ENCODE data around the gene ANXA5.
"Not testable (repeated sequence)": the region's sequence is repeated elsewhere in the genome, so short reads cannot be mapped to it uniquely, and the experiment has no call there.

The ANXA5 gene

GRCh38 chr4:121696581-121697461 is at the start of gene ANXA5:
Gene ANXA5, minus strand, starts transcription at chr4:121696980. Its CDS starts 391 bp downstream, at chr4:121696589.
- DNase-seq (ENCODE audit: low read depth in 2 of 3, low spot score in 2 of 3), result peak; percentile 38 to 57 (median 54)

GRCh38 chr4:121742794-121743193 is 46.0 kb upstream of the ANXA5 start:
- DNase-seq (ENCODE audit: low read depth in 2 of 3, low spot score in 2 of 3), result no peak

GRCh38 chr4:121741751-121742150 is 45.0 kb upstream of the ANXA5 start:
- DNase-seq (ENCODE audit: low read depth in 2 of 3, low spot score in 2 of 3), result no peak

GRCh38 chr4:121740796-121741409 is 44.1 kb upstream of the ANXA5 start:
- no peak for DNase-seq (ENCODE audit: low read depth in 2 of 3, low spot score in 2 of 3)

GRCh38 chr4:121739575-121739974 is 42.8 kb upstream of the ANXA5 start:
- DNase-seq (ENCODE audit: low read depth in 2 of 3, low spot score in 2 of 3), result no peak

- DNase-seq (ENCODE audit: low read depth in 2 of 3, low spot score in 2 of 3), result no peak
These were observed 42.2 kb upstream of the ANXA5 start for GRCh38 chr4:121738780-121739535.

GRCh38 chr4:121737846-121738554 is 41.2 kb upstream of the ANXA5 start:
- no peak for DNase-seq (ENCODE audit: low read depth in 2 of 3, low spot score in 2 of 3)

GRCh38 chr4:121736735-121737351 is 40.1 kb upstream of the ANXA5 start:
- DNase-seq (ENCODE audit: low read depth in 2 of 3, low spot score in 2 of 3), result no peak

- no peak for DNase-seq (ENCODE audit: low read depth in 2 of 3, low spot score in 2 of 3)
These were observed 37.8 kb upstream of the ANXA5 start for GRCh38 chr4:121734571-121734970.

- DNase-seq (ENCODE audit: low read depth in 2 of 3, low spot score in 2 of 3), result no peak
These were observed 37.2 kb upstream of the ANXA5 start for GRCh38 chr4:121733942-121734341.

GRCh38 chr4:121729753-121730152 is 33.0 kb upstream of the ANXA5 start:
- DNase-seq (ENCODE audit: low read depth in 2 of 3, low spot score in 2 of 3), result not testable (repeated sequence)

- DNase-seq (ENCODE audit: low read depth in 2 of 3, low spot score in 2 of 3), result no peak
These were observed 32.0 kb upstream of the ANXA5 start for GRCh38 chr4:121728798-121729226.

- no peak for DNase-seq (ENCODE audit: low read depth in 2 of 3, low spot score in 2 of 3)
These were observed 31.3 kb upstream of the ANXA5 start for GRCh38 chr4:121728066-121728465.

- no peak for DNase-seq (ENCODE audit: low read depth in 2 of 3, low spot score in 2 of 3)
These were observed 30.0 kb upstream of the ANXA5 start for GRCh38 chr4:121726642-121727268.

GRCh38 chr4:121724671-121725070 is 27.9 kb upstream of the ANXA5 start:
- no peak for DNase-seq (ENCODE audit: low read depth in 2 of 3, low spot score in 2 of 3)

- DNase-seq (ENCODE audit: low read depth in 2 of 3, low spot score in 2 of 3), result no peak
These were observed 24.9 kb upstream of the ANXA5 start for GRCh38 chr4:121721700-121722099.

- DNase-seq (ENCODE audit: low read depth in 2 of 3, low spot score in 2 of 3), result no peak
These were observed 23.3 kb upstream of the ANXA5 start for GRCh38 chr4:121720109-121720508.

GRCh38 chr4:121717680-121718237 is 21.0 kb upstream of the ANXA5 start:
- DNase-seq (ENCODE audit: low read depth in 2 of 3, low spot score in 2 of 3), result no peak

- DNase-seq (ENCODE audit: low read depth in 2 of 3, low spot score in 2 of 3), result no peak
These were observed 17.8 kb upstream of the ANXA5 start for GRCh38 chr4:121714548-121714947.

GRCh38 chr4:121712783-121713182 is 16.0 kb upstream of the ANXA5 start:
- DNase-seq (ENCODE audit: low read depth in 2 of 3, low spot score in 2 of 3), result no peak
